ENCODE results near the gene MARK3. TPM values are rescaled to one million over a fixed set of nuclear protein-coding genes. Genes with fewer than 3 reads are reported as not detected.

MARK3 gene
- total RNA-seq, 4 donors from 2014 or later, result 50.7 to 111 (median 89.1) TPM

DNA sequence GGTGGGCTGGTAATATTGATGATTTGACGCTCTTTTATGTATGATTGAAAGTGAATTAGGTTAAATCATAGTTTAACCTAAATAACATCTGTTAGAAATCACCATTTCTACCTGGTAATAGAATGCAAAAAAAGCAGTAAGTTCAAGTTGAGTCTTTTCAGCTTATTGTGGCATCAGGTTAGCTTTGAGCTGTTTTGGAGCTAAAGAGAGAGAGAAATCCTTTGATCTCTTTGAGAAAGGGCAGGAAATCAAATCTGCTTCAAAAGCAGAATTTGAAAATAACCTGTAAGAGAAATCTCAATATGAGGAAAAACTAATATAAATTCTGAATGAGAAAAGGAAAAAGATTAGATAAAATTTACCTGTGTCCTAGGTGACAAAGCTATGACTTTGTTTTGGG, 75.2 kb downstream of the MARK3 start:
- Histone ChIP-seq H3K4me3 (no peak overlapping the region), H3K27ac (no peak overlapping the region), H3K36me3 (no peaks in the 10 kb centered on the region), H3K4me1 (no peaks in the 10 kb centered on the region), H3K9me3 (no peaks in the 10 kb centered on the region), H3K27me3 (no peaks in the 10 kb centered on the region)
- intact Hi-C loops (cut with DNase I; ENCODE audit: low total_unique reads), result no loop called here
- DNase-seq, result no peak
- no peak for TF ChIP-seq POLR2A (IDR thresholded peaks at IDR 0.05)
- TF ChIP-seq, protein P1, sequence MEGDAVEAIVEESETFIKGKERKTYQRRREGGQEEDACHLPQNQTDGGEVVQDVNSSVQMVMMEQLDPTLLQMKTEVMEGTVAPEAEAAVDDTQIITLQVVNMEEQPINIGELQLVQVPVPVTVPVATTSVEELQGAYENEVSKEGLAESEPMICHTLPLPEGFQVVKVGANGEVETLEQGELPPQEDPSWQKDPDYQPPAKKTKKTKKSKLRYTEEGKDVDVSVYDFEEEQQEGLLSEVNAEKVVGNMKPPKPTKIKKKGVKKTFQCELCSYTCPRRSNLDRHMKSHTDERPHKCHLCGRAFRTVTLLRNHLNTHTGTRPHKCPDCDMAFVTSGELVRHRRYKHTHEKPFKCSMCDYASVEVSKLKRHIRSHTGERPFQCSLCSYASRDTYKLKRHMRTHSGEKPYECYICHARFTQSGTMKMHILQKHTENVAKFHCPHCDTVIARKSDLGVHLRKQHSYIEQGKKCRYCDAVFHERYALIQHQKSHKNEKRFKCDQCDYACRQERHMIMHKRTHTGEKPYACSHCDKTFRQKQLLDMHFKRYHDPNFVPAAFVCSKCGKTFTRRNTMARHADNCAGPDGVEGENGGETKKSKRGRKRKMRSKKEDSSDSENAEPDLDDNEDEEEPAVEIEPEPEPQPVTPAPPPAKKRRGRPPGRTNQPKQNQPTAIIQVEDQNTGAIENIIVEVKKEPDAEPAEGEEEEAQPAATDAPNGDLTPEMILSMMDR (IDR thresholded peaks at IDR 0.05), result no peak

DNA sequence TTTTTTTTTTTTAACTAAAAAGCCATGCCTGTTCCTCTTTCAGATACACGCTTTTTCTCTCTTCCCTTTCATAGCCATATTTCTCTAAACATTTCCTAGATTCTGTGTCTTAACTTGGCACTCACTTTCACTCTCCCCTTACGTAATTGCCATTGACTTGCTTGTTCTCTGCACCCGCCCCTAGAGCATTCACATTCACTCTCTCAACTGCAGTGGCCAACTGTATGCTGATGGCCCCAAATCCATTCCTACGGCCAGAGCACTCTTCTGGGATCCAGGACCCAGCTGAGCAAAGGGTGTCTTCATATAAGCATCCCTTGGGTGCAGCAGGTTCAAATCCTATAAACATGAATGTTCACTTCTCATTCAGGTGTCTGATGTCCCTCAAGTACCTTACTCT, 77.9 kb downstream of the MARK3 start:
- no peaks in the 10 kb centered on the region for H3K36me3 ChIP-seq
- no peak overlapping the region for H3K4me3 ChIP-seq
- H3K9me3 ChIP-seq, result no peaks in the 10 kb centered on the region
- intact Hi-C loops (cut with DNase I; ENCODE audit: low total_unique reads), result no loop called here
- H3K4me1 ChIP-seq, result no peaks in the 10 kb centered on the region
- DNase-seq, result no peak
- TF ChIP-seq, protein P1 (IDR thresholded peaks at IDR 0.05), result no peak
- no peak for TF ChIP-seq POLR2A (IDR thresholded peaks at IDR 0.05)
- no peak overlapping the region for H3K27ac ChIP-seq
- H3K27me3 ChIP-seq, result no peaks in the 10 kb centered on the region

- Histone ChIP-seq H3K4me3 (no peak overlapping the region), H3K27ac (no peak overlapping the region), H3K9me3 (no peaks in the 10 kb centered on the region), H3K4me1 (no peaks in the 10 kb centered on the region), H3K36me3 (no peaks in the 10 kb centered on the region), H3K27me3 (no peaks in the 10 kb centered on the region)
- no peak for DNase-seq
- TF ChIP-seq, protein P1 (IDR thresholded peaks at IDR 0.05), result no peak
- TF ChIP-seq POLR2A (IDR thresholded peaks at IDR 0.05), result no peak
- intact Hi-C loops (cut with DNase I; ENCODE audit: low total_unique reads), result no loop called here
Observed at GRCh38 chr14:103463851-103464250, 78.6 kb downstream of the MARK3 start.

- Histone ChIP-seq H3K4me3 (no peak overlapping the region), H3K4me1 (no peaks in the 10 kb centered on the region), H3K27ac (no peak overlapping the region), H3K9me3 (no peaks in the 10 kb centered on the region), H3K36me3 (no peaks in the 10 kb centered on the region), H3K27me3 (no peaks in the 10 kb centered on the region)
- DNase-seq, result no peak
- no peak for TF ChIP-seq POLR2A (IDR thresholded peaks at IDR 0.05)
- TF ChIP-seq, protein P1 (IDR thresholded peaks at IDR 0.05), result no peak
- intact Hi-C loops (cut with DNase I; ENCODE audit: low total_unique reads), result no loop called here
Observed at GRCh38 chr14:103472939-103473338, 87.7 kb downstream of the MARK3 start.

GRCh38 chr14:103474893-103475292, 89.7 kb downstream of the MARK3 start:
- Histone ChIP-seq H3K4me3 (no peak overlapping the region), H3K27me3 (no peaks in the 10 kb centered on the region), H3K4me1 (no peaks in the 10 kb centered on the region), H3K27ac (no peak overlapping the region), H3K36me3 (no peaks in the 10 kb centered on the region), H3K9me3 (no peaks in the 10 kb centered on the region)
- no peak for DNase-seq
- intact Hi-C loops (cut with DNase I; ENCODE audit: low total_unique reads), result no loop called here
- TF ChIP-seq, protein P1 (IDR thresholded peaks at IDR 0.05), result no peak
- TF ChIP-seq POLR2A (IDR thresholded peaks at IDR 0.05), result no peak
